Measurements from ENCODE around the gene FAF1.
"Not testable (repeated sequence)": the region's sequence is repeated elsewhere in the genome, so short reads cannot be mapped to it uniquely, and the experiment has no call there.

Gene FAF1

GRCh38 chr1:50553921-50554320 is 406.1 kb downstream of the FAF1 start:
- peak; percentile 6 for DNase-seq (ENCODE audit: low read depth)

- no peak for DNase-seq (ENCODE audit: low read depth)
Measured at GRCh38 chr1:50548243-50548642, 411.8 kb downstream of the FAF1 start.

GRCh38 chr1:50542362-50542761 is 417.7 kb downstream of the FAF1 start:
- DNase-seq (ENCODE audit: low read depth) = peak; percentile 80

GRCh38 chr1:50538476-50538875 is 421.6 kb downstream of the FAF1 start:
- DNase-seq (ENCODE audit: low read depth) = peak; percentile 74

GRCh38 chr1:50531601-50532000 is 428.5 kb downstream of the FAF1 start:
- DNase-seq (ENCODE audit: low read depth) = no peak

- peak; percentile 19 for DNase-seq (ENCODE audit: low read depth)
Measured at GRCh38 chr1:50531027-50531426, 429.0 kb downstream of the FAF1 start.

DNA sequence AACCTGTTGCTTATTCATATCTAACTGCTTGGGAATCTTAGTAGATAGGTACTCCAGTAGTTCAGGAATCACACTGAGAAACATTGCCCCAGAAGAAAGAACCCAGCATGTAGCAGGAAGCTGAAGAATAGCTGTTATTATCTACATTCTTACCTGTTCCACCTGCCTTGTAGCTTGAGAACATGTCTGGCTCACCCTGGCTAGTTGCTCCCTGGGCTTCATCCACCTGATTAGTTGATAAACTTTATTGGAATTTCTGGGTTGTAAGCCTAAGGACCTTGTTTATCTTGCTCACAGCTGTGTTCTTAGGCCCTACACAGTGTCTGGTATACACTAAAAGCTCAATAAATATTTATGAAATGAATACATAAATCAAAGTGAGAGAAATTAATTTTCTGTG is 430.6 kb downstream of the FAF1 start:
- DNase-seq (ENCODE audit: low read depth) = no peak

DNA sequence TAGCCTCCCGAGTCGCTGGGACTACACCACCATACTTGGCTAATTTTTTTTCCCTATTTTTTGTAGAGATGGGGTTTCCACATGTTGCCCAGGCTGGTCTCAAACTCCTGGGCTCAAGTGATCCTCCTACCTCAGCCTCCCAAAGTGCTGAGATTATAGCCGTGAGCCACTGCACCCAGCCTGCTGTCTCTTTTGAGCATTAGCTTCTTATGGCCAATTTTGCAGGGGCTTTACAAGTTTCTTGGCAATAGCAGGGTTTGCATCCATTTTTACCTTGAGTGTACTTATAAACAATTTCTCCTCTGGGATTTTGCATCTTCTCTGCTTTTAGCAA is 432.1 kb downstream of the FAF1 start:
- DNase-seq (ENCODE audit: low read depth) = not testable (repeated sequence)

- DNase-seq (ENCODE audit: low read depth) = no peak
Measured at GRCh38 chr1:50527249-50527986, 432.6 kb downstream of the FAF1 start.

- no peak for DNase-seq (ENCODE audit: low read depth)
Measured at GRCh38 chr1:50526431-50526830, 433.6 kb downstream of the FAF1 start.

- no peak for DNase-seq (ENCODE audit: low read depth)
Measured at GRCh38 chr1:50523548-50523947, 436.5 kb downstream of the FAF1 start.

GRCh38 chr1:50522691-50523342 is 437.2 kb downstream of the FAF1 start:
- no peak for DNase-seq (ENCODE audit: low read depth)

DNA sequence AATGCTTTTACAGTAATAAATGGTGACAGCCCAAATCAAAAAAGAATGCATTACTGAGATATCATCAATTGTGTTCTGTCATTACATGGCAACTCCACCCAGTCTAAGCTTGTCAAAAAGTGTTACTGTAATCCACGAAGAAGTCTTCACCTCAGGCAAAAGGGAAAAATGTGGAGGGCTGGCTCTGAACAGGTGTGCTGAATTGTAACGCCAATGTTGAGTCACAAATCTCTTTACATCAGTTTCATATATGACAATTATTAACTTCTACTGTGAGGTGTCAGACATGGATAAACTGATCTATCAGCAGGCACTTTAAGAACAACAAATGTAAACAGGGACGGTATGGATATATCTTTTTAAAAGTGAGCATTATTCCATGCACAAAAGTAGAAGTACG is 438.4 kb downstream of the FAF1 start:
- no peak for DNase-seq (ENCODE audit: low read depth)

- no peak for DNase-seq (ENCODE audit: low read depth)
Measured at GRCh38 chr1:50517488-50517887, 442.6 kb downstream of the FAF1 start.

- DNase-seq (ENCODE audit: low read depth) = peak; percentile 28
Measured at GRCh38 chr1:50516056-50516455, 444.0 kb downstream of the FAF1 start.

- no peak for DNase-seq (ENCODE audit: low read depth)
Measured at GRCh38 chr1:50508040-50508586, 452.0 kb downstream of the FAF1 start.

DNA sequence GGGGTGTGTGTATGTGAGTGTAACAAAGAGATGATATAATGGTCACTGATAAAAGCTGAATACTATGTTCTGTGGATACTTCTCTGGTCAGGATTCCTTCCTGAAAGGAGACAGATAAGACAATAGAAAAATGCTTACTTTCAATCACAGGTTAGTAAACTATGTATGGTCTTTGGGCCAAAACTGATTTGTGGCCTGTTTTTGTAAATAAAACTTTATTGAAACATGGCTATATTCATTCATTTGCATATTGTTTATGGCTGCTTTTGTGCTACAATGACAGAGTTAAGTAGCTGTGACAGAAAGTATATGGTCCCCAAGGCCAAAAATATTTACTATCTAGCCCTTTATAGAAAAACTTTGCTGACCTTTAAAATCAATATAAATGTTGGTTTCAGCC is 454.6 kb downstream of the FAF1 start:
- no peak for DNase-seq (ENCODE audit: low read depth)

DNA sequence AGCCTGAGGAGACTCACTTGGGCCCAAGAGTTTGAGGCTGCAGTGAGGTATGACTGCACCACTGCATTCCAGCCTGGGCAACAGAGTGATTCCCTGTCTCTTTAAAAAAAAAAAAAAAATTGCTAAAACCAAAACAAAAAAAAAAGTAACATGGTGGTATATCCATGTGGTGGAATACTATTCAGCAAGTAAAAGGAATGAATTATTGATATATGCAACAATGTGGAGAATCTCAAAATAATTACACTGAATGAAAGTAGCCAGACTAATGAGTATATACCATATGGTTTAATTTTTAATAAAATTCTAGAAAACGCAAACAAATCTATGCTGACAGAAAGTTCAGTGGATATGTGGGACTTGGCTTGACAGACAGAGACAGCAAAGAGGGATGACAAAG is 456.6 kb downstream of the FAF1 start:
- no peak for DNase-seq (ENCODE audit: low read depth)

DNA sequence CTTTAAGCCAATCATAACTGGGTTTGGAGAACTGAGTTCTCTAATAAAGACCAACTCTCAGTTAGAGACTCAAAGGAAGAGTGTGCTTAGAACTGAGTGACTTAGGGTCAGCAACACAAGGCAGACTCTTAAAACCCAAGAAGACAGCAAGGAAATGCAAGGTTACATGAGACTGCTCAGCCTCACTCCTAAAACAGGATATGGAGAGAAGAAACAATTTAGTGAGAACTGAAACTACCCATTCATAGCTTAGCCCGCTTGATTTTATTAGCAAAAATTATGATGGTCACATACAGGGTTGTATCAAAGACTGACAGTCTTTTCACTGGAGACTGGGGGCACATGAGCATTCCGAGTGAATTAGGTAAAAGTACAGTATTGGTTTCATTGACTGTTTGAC is 457.9 kb downstream of the FAF1 start:
- no peak for DNase-seq (ENCODE audit: low read depth)

DNA sequence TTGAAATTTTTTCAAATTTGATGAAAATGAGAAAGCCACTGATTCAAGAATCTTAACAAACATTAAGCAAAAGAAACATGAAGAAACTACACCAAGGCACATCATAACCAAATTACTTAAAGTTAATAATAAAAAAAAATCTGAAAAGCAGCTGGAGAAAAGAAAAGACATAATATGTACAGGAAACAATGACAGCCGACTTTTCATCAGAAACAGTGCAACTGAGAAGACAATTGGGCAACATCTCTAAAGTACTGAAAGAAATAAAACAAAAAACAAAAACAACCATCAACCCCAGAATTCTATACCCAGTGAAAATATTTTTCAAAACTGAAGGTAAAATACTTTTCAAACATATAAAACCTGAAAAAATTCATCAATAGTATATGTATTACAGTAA is 463.1 kb downstream of the FAF1 start:
- DNase-seq (ENCODE audit: low read depth) = peak; percentile 19

DNA sequence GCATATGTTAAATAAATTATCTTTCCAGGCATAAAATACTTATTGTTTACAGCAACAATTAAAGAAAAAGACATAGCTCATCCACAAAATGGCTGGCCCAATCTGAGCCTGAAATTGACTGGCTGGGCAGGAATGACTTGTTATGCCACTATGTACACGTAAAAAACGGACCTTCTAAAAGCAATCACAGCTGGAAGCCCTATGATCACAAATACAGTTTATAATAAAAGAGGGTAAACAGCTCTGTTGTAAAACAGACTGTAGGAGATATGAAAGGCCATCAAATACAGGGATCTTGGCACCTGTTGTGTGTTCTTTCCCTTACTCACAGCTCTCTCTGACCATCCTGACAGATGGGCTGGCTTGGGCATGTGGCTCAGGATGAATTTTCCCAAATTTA is 466.4 kb downstream of the FAF1 start:
- DNase-seq (ENCODE audit: low read depth) = no peak

DNA sequence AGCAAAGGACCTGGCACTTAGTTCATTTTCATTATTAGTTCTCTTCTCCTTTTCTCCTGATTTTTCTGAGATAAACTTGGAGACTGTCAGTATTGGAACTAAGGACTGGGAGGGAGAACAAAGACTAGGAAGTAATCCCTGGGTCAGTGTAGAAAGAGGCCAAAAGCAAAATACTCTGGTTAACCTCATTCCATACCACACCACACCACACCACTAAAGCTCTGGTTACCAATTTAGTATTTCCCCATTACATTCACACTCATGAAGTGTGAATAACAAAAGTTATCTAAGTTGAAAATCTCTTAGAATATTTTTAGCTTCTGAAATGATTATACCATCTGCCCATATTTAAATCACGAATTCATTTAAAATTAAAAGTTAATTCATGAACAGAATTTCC is 467.9 kb downstream of the FAF1 start:
- no peak for DNase-seq (ENCODE audit: low read depth)

GRCh38 chr1:50491142-50491541 is 468.9 kb downstream of the FAF1 start:
- DNase-seq (ENCODE audit: low read depth) = peak; percentile 9

DNA sequence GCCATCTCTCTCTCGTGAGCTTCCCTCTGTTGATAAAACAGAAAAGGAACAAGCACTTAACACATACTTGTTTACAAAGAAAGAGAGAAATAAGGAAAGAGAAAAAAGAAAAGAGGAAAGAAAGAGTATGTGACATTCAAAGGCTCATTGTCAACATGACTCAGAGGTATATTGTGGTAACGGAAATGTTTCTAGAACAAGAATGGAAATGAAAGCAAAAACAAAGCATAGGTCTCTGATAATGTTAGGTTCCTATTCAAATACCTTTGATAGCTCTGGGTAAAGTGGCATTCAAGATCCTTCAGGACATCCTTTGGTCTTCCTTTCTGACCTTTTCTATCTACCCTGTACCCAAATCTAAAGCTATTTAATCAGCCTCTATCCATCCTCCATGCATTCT is 469.4 kb downstream of the FAF1 start:
- no peak for DNase-seq (ENCODE audit: low read depth)
